Measurements from ENCODE around the gene ZNF438. TPM values are rescaled to one million over a fixed set of nuclear protein-coding genes. Genes with fewer than 3 reads are reported as not detected.

Gene ZNF438
- 9.0 TPM for total RNA-seq
- polyA plus RNA-seq = 10.2 TPM
- long read RNA-seq, donor 1 = 0 reads
- long read RNA-seq, donor 2 = 0 reads
- long read RNA-seq, donor 3, partial matches to known transcripts = 11 of 11 reads
- long read RNA-seq, donor 3, other reads (novel, unspliced or antisense) = 0 of 11 reads
- long read RNA-seq, donor 4 = 0 reads
- long read RNA-seq, donor 5, partial matches to known transcripts = 6 of 6 reads
- long read RNA-seq, donor 5, other reads (novel, unspliced or antisense) = 0 of 6 reads
- long read RNA-seq, donor 6 = 0 reads
- long read RNA-seq, donor 7, partial matches to known transcripts = 5 of 6 reads
- long read RNA-seq, donor 7, other reads (novel, unspliced or antisense) = 0 of 6 reads
- long read RNA-seq, donor 8 = 0 reads
- long read RNA-seq, donor 9 = 0 reads
- long read RNA-seq, donor 10 = 0 reads

GRCh38 chr10:31031558-31032257 lies at the start of gene ZNF438:
ZNF438 (minus strand) TSS chr10:31031865; CDS start chr10:30877034, 154,831 bp downstream.
- peak; percentile 83 to 96 (median 91) for DNase-seq (ENCODE audit: low read depth in 6 of 9, low spot score in 9 of 9)

GRCh38 chr10:31076610-31076988 lies 44.9 kb upstream of the ZNF438 start:
- peaks cover 0 to 3% of the 10 kb centered on the region in 2 donors for H3K4me1 ChIP-seq (ENCODE audit: control insufficient read depth in 2 of 2, insufficient read depth in 2 of 2, low read length in 2 of 2)
- H3K27me3 ChIP-seq (ENCODE audit: control insufficient read depth in 2 of 2, insufficient read depth in 1 of 2, low read length in 1 of 2) = no peaks in the 10 kb centered on the region
- H3K9me3 ChIP-seq (ENCODE audit: control insufficient read depth in 2 of 2, insufficient read depth in 1 of 2, low read length in 1 of 2) = no peaks in the 10 kb centered on the region
- no peak overlapping the region for H3K4me3 ChIP-seq (ENCODE audit: low read length in 2 of 2)
- no peak overlapping the region for H3K27ac ChIP-seq (ENCODE audit: low read depth in 1 of 2, low read length in 1 of 2)
- no peaks in the 10 kb centered on the region for H3K36me3 ChIP-seq (ENCODE audit: control insufficient read depth in 2 of 2, insufficient read depth in 2 of 2, low read length in 1 of 2)
- WGBS = 97% methylated on average over 6 of the region's 6 CpGs
- no peak for DNase-seq (ENCODE audit: low read depth in 6 of 9, low spot score in 9 of 9)

More at GRCh38 chr10:31031558-31032257, at the start of gene ZNF438:
- H3K36me3 ChIP-seq (ENCODE audit: control insufficient read depth in 2 of 2, insufficient read depth in 2 of 2, low read length in 1 of 2) = no peaks in the 10 kb centered on the region
- H3K27ac ChIP-seq (ENCODE audit: low read depth in 1 of 2, low read length in 1 of 2) = peak within 1 kb of the TSS; percentile 97 to 98
- H3K4me3 ChIP-seq (ENCODE audit: low read length in 2 of 2) = peak within 1 kb of the TSS; percentile 80 to 85
- peaks cover 8 to 18% of the 10 kb centered on the region in 2 donors for H3K4me1 ChIP-seq (ENCODE audit: control insufficient read depth in 2 of 2, insufficient read depth in 2 of 2, low read length in 2 of 2)
- under 1% methylated on average over 66 of the region's 66 CpGs for WGBS
- no peaks in the 10 kb centered on the region for H3K27me3 ChIP-seq (ENCODE audit: control insufficient read depth in 2 of 2, insufficient read depth in 1 of 2, low read length in 1 of 2)
- H3K9me3 ChIP-seq (ENCODE audit: control insufficient read depth in 2 of 2, insufficient read depth in 1 of 2, low read length in 1 of 2) = peaks cover 0 to 5% of the 10 kb centered on the region in 2 donors

- Histone ChIP-seq H3K27ac (ENCODE audit: low read depth in 1 of 2, low read length in 1 of 2) (no peak overlapping the region), H3K36me3 (ENCODE audit: control insufficient read depth in 2 of 2, insufficient read depth in 2 of 2, low read length in 1 of 2) (no peaks in the 10 kb centered on the region), H3K4me3 (ENCODE audit: low read length in 2 of 2) (no peak overlapping the region), H3K4me1 (ENCODE audit: control insufficient read depth in 2 of 2, insufficient read depth in 2 of 2, low read length in 2 of 2) (peaks cover 2 to 6% of the 10 kb centered on the region in 2 donors), H3K27me3 (ENCODE audit: control insufficient read depth in 2 of 2, insufficient read depth in 1 of 2, low read length in 1 of 2) (no peaks in the 10 kb centered on the region), H3K9me3 (ENCODE audit: control insufficient read depth in 2 of 2, insufficient read depth in 1 of 2, low read length in 1 of 2) (no peaks in the 10 kb centered on the region)
- no peak for DNase-seq (ENCODE audit: low read depth in 6 of 9, low spot score in 9 of 9)
- WGBS = 97% methylated on average over 3 of the region's 3 CpGs
Observed at GRCh38 chr10:31075881-31076609, 44.4 kb upstream of the ZNF438 start.

GRCh38 chr10:31075434-31075833 lies 43.8 kb upstream of the ZNF438 start:
- no peaks in the 10 kb centered on the region for H3K36me3 ChIP-seq (ENCODE audit: control insufficient read depth in 2 of 2, insufficient read depth in 2 of 2, low read length in 1 of 2)
- H3K9me3 ChIP-seq (ENCODE audit: control insufficient read depth in 2 of 2, insufficient read depth in 1 of 2, low read length in 1 of 2) = no peaks in the 10 kb centered on the region
- H3K27me3 ChIP-seq (ENCODE audit: control insufficient read depth in 2 of 2, insufficient read depth in 1 of 2, low read length in 1 of 2) = no peaks in the 10 kb centered on the region
- 91% methylated on average over 4 of the region's 4 CpGs for WGBS
- H3K4me3 ChIP-seq (ENCODE audit: low read length in 2 of 2) = no peak overlapping the region
- H3K4me1 ChIP-seq (ENCODE audit: control insufficient read depth in 2 of 2, insufficient read depth in 2 of 2, low read length in 2 of 2) = peaks cover 9% of the 10 kb centered on the region in 2 donors
- H3K27ac ChIP-seq (ENCODE audit: low read depth in 1 of 2, low read length in 1 of 2) = no peak overlapping the region
- DNase-seq (ENCODE audit: low read depth in 6 of 9, low spot score in 9 of 9) = no peak

GRCh38 chr10:31074722-31075086 lies 43.0 kb upstream of the ZNF438 start:
- no peak for DNase-seq (ENCODE audit: low read depth in 6 of 9, low spot score in 9 of 9)
- 90% methylated on average over 5 of the region's 5 CpGs for WGBS
- H3K4me1 ChIP-seq (ENCODE audit: control insufficient read depth in 2 of 2, insufficient read depth in 2 of 2, low read length in 2 of 2) = peaks cover 9 to 12% of the 10 kb centered on the region in 2 donors
- no peaks in the 10 kb centered on the region for H3K27me3 ChIP-seq (ENCODE audit: control insufficient read depth in 2 of 2, insufficient read depth in 1 of 2, low read length in 1 of 2)
- H3K9me3 ChIP-seq (ENCODE audit: control insufficient read depth in 2 of 2, insufficient read depth in 1 of 2, low read length in 1 of 2) = no peaks in the 10 kb centered on the region
- H3K36me3 ChIP-seq (ENCODE audit: control insufficient read depth in 2 of 2, insufficient read depth in 2 of 2, low read length in 1 of 2) = no peaks in the 10 kb centered on the region
- no peak overlapping the region for H3K4me3 ChIP-seq (ENCODE audit: low read length in 2 of 2)
- no peak overlapping the region for H3K27ac ChIP-seq (ENCODE audit: low read depth in 1 of 2, low read length in 1 of 2)

- no peaks in the 10 kb centered on the region for H3K9me3 ChIP-seq (ENCODE audit: control insufficient read depth in 2 of 2, insufficient read depth in 1 of 2, low read length in 1 of 2)
- no peaks in the 10 kb centered on the region for H3K27me3 ChIP-seq (ENCODE audit: control insufficient read depth in 2 of 2, insufficient read depth in 1 of 2, low read length in 1 of 2)
- no peak overlapping the region for H3K27ac ChIP-seq (ENCODE audit: low read depth in 1 of 2, low read length in 1 of 2)
- H3K4me1 ChIP-seq (ENCODE audit: control insufficient read depth in 2 of 2, insufficient read depth in 2 of 2, low read length in 2 of 2) = peaks cover 9 to 12% of the 10 kb centered on the region in 2 donors
- no peak for DNase-seq (ENCODE audit: low read depth in 6 of 9, low spot score in 9 of 9)
- no peaks in the 10 kb centered on the region for H3K36me3 ChIP-seq (ENCODE audit: control insufficient read depth in 2 of 2, insufficient read depth in 2 of 2, low read length in 1 of 2)
- H3K4me3 ChIP-seq (ENCODE audit: low read length in 2 of 2) = no peak overlapping the region
- 95% methylated on average over 5 of the region's 5 CpGs for WGBS
Observed at GRCh38 chr10:31073996-31074721, 42.5 kb upstream of the ZNF438 start.

GRCh38 chr10:31073211-31073610 lies 41.5 kb upstream of the ZNF438 start:
- Histone ChIP-seq H3K27ac (ENCODE audit: low read depth in 1 of 2, low read length in 1 of 2) (no peak overlapping the region), H3K36me3 (ENCODE audit: control insufficient read depth in 2 of 2, insufficient read depth in 2 of 2, low read length in 1 of 2) (no peaks in the 10 kb centered on the region), H3K4me1 (ENCODE audit: control insufficient read depth in 2 of 2, insufficient read depth in 2 of 2, low read length in 2 of 2) (peaks cover 9 to 12% of the 10 kb centered on the region in 2 donors), H3K9me3 (ENCODE audit: control insufficient read depth in 2 of 2, insufficient read depth in 1 of 2, low read length in 1 of 2) (no peaks in the 10 kb centered on the region), H3K27me3 (ENCODE audit: control insufficient read depth in 2 of 2, insufficient read depth in 1 of 2, low read length in 1 of 2) (no peaks in the 10 kb centered on the region), H3K4me3 (ENCODE audit: low read length in 2 of 2) (no peak overlapping the region)
- 98% methylated on average over 5 of the region's 5 CpGs for WGBS
- no peak for DNase-seq (ENCODE audit: low read depth in 6 of 9, low spot score in 9 of 9)

- H3K9me3 ChIP-seq (ENCODE audit: control insufficient read depth in 2 of 2, insufficient read depth in 1 of 2, low read length in 1 of 2) = no peaks in the 10 kb centered on the region
- no peak overlapping the region for H3K27ac ChIP-seq (ENCODE audit: low read depth in 1 of 2, low read length in 1 of 2)
- no peaks in the 10 kb centered on the region for H3K36me3 ChIP-seq (ENCODE audit: control insufficient read depth in 2 of 2, insufficient read depth in 2 of 2, low read length in 1 of 2)
- H3K27me3 ChIP-seq (ENCODE audit: control insufficient read depth in 2 of 2, insufficient read depth in 1 of 2, low read length in 1 of 2) = no peaks in the 10 kb centered on the region
- 91% methylated on average over 2 of the region's 2 CpGs for WGBS
- DNase-seq (ENCODE audit: low read depth in 6 of 9, low spot score in 9 of 9) = no peak
- H3K4me1 ChIP-seq (ENCODE audit: control insufficient read depth in 2 of 2, insufficient read depth in 2 of 2, low read length in 2 of 2) = peaks cover 9 to 12% of the 10 kb centered on the region in 2 donors
- no peak overlapping the region for H3K4me3 ChIP-seq (ENCODE audit: low read length in 2 of 2)
Observed at GRCh38 chr10:31072451-31072850, 40.8 kb upstream of the ZNF438 start.
